DMS114 treated with DMSO at 0.1 percent for 48 hours (cell line): Measurements from ENCODE around the gene CD55.
"Not testable (repeated sequence)": the region's sequence is repeated elsewhere in the genome, so short reads cannot be mapped to it uniquely, and the experiment has no call there.

Experiments
- DNase-seq: peaks from one replicate; lab custom pipeline; 2025; ENCODE audit not compliant: unreplicated experiment; lab: John Stamatoyannopoulos, UW

Gene CD55

GRCh38 chr1:207304710-207305488 is 16.6 kb upstream of the CD55 start:
- DNase-seq, result no peak

GRCh38 chr1:207305489-207305873 is 16.0 kb upstream of the CD55 start:
- DNase-seq, result no peak

GRCh38 chr1:207306023-207306422 is 15.5 kb upstream of the CD55 start:
- no peak for DNase-seq

GRCh38 chr1:207306603-207307002 is 14.9 kb upstream of the CD55 start:
- no peak for DNase-seq

- no peak for DNase-seq
Observed at GRCh38 chr1:207308451-207309190, 12.9 kb upstream of the CD55 start.

- DNase-seq, result no peak
Observed at GRCh38 chr1:207309745-207310273, 11.7 kb upstream of the CD55 start.

- no peak for DNase-seq
Observed at GRCh38 chr1:207311888-207312603, 9.4 kb upstream of the CD55 start.

GRCh38 chr1:207312604-207312920 is 8.9 kb upstream of the CD55 start:
- no peak for DNase-seq

GRCh38 chr1:207313131-207313530 is 8.3 kb upstream of the CD55 start:
- no peak for DNase-seq

GRCh38 chr1:207314816-207315215 is 6.7 kb upstream of the CD55 start:
- no peak for DNase-seq

- DNase-seq, result no peak
Observed at GRCh38 chr1:207315435-207315834, 6.0 kb upstream of the CD55 start.

GRCh38 chr1:207316141-207316540 is 5.3 kb upstream of the CD55 start:
- no peak for DNase-seq

GRCh38 chr1:207316622-207317391 is 4.7 kb upstream of the CD55 start:
- no peak for DNase-seq

- DNase-seq, result no peak
Observed at GRCh38 chr1:207317561-207317960, 3.9 kb upstream of the CD55 start.

GRCh38 chr1:207318072-207318619 is 3.3 kb upstream of the CD55 start:
- no peak for DNase-seq

GRCh38 chr1:207319199-207319598 is 2.3 kb upstream of the CD55 start:
- DNase-seq, result no peak

- DNase-seq, result not testable (repeated sequence)
Observed at GRCh38 chr1:207320105-207320504, 1.4 kb upstream of the CD55 start.

GRCh38 chr1:207321790-207322645 is 540 bp downstream of the CD55 start:
- DNase-seq, result no peak

- DNase-seq, result no peak
Observed at GRCh38 chr1:207323425-207324225, 2.1 kb downstream of the CD55 start.
